Stimulated activated CD4-positive, alpha-beta T cell treated with anti-CD3 and anti-CD28 coated beads, TNF-alpha, amount 100 ng/mL, for 48 hours (primary cell): ENCODE data around the gene MARCHF10.

ENCODE experiments used
- DNase-seq, 3 donors: peaks; one replicate each; pipeline ENCODE4 v3.0.0-alpha.2; 2020; ENCODE audit warnings: low read depth in 3 of 3

Gene MARCHF10

GRCh38 chr17:62822080-62822904, 14.2 kb upstream of the MARCHF10 start:
- no peak for DNase-seq

GRCh38 chr17:62821189-62822079, 13.3 kb upstream of the MARCHF10 start:
- DNase-seq, result no peak

- DNase-seq, result no peak
Measured at GRCh38 chr17:62819511-62820221, 11.6 kb upstream of the MARCHF10 start.

GRCh38 chr17:62818526-62818925, 10.4 kb upstream of the MARCHF10 start:
- DNase-seq, result no peak

- no peak for DNase-seq
Measured at GRCh38 chr17:62816282-62816839, 8.2 kb upstream of the MARCHF10 start.

- DNase-seq, result no peak
Measured at GRCh38 chr17:62809656-62810055, 1.5 kb upstream of the MARCHF10 start.

- DNase-seq, result no peak
Measured at GRCh38 chr17:62808576-62808970, 459 bp upstream of the MARCHF10 start.

- no peak for DNase-seq
Measured at GRCh38 chr17:62805234-62805633, 2.9 kb downstream of the MARCHF10 start.

- no peak for DNase-seq
Measured at GRCh38 chr17:62804822-62805221, 3.3 kb downstream of the MARCHF10 start.

GRCh38 chr17:62804025-62804424, 4.1 kb downstream of the MARCHF10 start:
- no peak for DNase-seq

GRCh38 chr17:62802561-62803205, 5.4 kb downstream of the MARCHF10 start:
- no peak for DNase-seq

GRCh38 chr17:62801553-62802114, 6.5 kb downstream of the MARCHF10 start:
- no peak for DNase-seq

GRCh38 chr17:62800585-62800984, 7.5 kb downstream of the MARCHF10 start:
- DNase-seq, result no peak

GRCh38 chr17:62797959-62798358, 10.2 kb downstream of the MARCHF10 start:
- DNase-seq, result no peak

GRCh38 chr17:62796291-62796690, 11.8 kb downstream of the MARCHF10 start:
- DNase-seq, result no peak

- DNase-seq, result no peak
Measured at GRCh38 chr17:62794666-62794971, 13.5 kb downstream of the MARCHF10 start.

- DNase-seq, result no peak
Measured at GRCh38 chr17:62793919-62794665, 14.0 kb downstream of the MARCHF10 start.

- DNase-seq, result no peak
Measured at GRCh38 chr17:62792447-62792800, 15.7 kb downstream of the MARCHF10 start.

- DNase-seq, result no peak
Measured at GRCh38 chr17:62791767-62792446, 16.2 kb downstream of the MARCHF10 start.

- no peak for DNase-seq
Measured at GRCh38 chr17:62791235-62791734, 16.8 kb downstream of the MARCHF10 start.
